ENCODE data around the gene MGLL.

The MGLL gene

DNA sequence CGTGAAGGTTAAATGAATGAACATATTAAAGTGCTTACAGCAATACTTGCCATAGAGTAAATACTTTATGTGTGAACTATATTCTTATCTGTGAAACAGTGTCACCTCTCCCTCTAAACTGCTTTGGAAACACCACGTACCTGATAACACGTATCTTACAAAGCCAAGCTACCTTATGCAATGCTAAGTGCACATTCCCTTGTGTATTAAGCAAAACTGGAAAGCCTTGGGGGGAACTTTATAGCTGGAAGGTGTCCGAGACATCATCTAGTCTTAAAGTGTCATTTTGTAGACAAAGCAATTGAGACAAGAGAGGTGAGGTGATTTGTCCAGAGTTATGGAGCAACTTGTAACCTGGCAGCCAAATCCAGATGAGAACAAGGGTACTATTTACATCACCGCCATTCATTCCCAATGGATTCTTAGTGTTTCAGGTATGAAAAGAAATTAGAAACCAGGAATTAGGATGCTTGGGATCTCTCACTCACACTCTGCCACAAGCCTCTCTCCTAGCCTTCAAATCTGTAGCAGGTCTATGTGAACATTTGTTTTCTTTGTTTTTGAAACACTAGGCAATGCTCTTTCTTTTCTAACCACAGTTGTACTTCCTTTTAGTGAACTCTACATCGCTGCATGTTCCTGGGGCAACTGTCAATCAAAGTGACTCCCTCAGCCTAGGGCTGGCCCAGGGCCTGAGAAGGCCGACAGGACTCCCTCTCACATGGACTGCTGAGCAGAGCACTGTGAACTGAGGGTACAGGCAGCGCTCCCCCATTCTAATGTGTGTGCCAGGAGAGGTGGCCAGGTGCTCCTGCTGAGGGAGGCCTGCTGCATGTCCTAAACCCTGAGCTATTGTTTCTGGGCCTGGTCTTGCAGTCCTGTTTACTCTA, 13.9 kb upstream of the MGLL start:
- DNase-seq = no peak
- intact Hi-C loops (cut with DNase I) = no loop called here

DNA sequence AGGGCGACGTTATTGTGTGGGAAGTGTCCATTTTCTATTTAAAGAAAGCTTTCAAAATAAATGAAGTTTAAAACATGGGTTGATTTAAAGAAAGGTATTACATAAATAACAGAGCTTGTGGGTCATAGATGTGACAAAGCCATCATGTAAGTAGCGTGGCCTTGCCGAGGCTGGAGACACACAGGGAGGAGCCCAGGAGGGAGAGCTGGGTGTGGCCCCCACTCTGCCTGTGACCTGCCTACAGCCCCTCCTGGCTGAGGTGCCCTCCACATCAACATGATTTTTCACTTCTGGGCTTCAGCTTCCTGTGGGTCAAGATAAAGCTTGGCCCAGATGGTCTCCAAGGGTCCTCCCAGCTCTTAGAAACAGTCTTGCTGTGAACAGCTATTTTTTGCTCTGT, 12.5 kb upstream of the MGLL start:
- DNase-seq = no peak
- intact Hi-C loops (cut with DNase I) = no loop called here

DNA sequence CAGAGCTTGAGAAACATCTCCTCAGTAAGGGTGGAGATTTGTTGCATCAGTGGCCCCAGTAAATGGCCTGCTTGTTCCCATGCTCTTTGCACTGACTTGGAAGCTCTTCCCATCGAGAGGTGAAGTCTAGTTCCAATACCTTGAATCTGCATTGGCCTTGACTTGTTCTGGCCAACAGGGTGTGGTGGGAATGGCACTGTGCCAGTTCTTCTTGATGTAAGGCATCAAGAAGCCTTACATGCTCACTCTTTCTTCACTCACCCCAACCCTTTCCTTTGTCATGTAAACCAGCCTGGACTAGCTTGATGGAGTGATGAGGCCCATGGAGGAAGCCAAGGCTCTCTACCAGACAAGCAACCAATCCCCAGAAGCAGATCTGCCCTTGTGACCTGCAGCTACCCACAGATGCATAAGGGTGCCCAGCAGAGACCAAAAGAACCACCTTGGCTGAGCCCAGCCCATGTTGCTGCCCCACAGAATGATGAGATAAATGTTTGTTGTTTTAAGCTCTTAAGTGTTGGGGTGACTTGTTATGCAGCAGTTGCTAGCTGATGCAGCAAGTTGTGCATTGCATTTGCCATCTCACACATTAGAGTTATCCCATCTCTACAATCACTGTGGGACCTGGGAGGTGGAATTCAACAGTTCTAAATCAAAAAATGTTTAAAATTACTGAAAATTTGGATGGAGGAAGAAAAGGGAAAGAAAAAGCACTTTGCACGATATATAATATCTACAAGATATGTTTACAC, 11.1 kb upstream of the MGLL start:
- DNase-seq = no peak
- intact Hi-C loops (cut with DNase I) = no loop called here

DNA sequence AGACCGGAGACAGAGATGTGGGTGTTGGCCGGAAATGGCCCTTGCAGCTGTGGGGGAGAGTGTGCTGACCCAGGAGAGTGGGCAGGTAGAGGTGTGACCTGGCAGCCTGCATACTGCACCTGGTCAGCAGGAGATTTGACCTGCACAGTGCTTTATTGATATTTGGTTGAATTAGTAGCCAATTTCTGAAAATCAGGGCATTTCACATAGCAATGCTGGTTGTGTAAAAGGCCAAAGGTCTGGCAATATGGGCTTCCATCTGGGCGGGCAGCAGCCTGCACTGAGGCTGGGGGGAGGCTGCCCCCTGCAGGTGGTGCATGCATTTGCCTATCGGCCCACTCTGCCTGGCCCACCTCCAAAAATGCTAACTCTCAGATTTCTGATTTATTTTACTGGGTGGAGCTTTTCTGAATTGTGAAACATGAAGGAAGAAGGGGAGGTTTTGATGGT, 9.4 kb upstream of the MGLL start:
- DNase-seq = no peak
- intact Hi-C loops (cut with DNase I) = no loop called here

DNA sequence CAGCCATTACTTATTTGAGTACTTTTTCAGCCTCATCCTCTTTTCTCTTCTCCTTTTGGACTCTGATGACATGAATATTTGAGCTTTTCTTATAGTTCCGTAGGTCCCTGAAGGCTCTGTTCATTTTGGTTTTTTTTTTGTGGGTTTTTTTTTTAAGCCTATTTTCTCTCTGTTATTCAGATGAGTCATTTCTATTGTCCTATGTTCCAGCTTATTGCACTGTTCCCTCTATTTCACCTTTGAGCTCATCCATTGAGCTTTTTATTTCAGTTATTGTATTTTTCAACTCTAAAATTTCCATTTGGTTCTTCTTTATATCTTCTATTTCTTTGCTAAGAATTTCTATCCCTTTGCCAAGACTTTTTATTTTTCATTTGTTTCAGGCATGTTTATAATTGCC, 7.2 kb upstream of the MGLL start:
- DNase-seq = no peak
- intact Hi-C loops (cut with DNase I) = loop anchor here (10.0 kb wide), 1 partner anchor 125 kb away; no protein-coding TSS in a partner anchor

DNA sequence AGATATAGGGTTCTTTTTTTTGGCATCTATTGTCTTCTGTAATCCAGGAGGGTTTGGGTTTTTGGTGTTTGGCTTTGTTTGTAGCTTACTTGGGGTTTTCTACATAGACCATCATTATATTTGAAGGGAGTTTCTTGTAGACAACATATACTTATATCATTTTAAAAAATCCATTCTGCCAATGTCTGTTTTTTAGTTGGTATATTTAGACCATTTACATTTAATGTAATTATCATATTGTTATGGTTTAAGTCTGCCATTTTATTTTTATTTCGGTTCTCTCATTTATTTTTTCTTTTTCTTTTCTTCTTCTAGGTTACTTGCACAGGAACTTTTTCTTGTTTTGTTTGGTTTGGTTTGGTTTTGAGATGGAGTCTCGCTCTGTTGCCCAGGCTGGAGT, 5.5 kb upstream of the MGLL start:
- intact Hi-C loops (cut with DNase I) = loop anchor here (10.0 kb wide), 1 partner anchor 127 kb away; no protein-coding TSS in a partner anchor
- DNase-seq = no peak

DNA sequence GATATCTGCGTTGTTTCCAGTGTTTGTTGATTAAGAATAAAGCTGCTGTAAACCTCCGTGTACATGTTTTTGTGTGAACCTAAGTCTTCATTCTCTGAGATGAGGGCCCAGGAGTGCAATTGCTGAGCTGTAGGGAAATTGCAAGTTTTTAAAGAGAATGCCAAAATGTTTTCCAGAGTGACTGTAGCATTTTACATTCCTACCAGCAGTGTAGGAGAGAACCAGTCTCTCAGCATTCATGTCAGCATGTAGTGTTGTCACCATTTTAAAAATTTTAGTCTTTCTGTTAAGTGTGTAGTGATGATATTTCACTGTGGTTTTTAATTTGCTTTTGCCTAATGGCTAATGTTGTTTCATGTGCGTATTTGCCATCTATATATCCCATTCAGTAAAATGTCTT, 3.4 kb upstream of the MGLL start:
- intact Hi-C loops (cut with DNase I) = loop anchor here (10.0 kb wide), 1 partner anchor 129 kb away; no protein-coding TSS in a partner anchor

DNA sequence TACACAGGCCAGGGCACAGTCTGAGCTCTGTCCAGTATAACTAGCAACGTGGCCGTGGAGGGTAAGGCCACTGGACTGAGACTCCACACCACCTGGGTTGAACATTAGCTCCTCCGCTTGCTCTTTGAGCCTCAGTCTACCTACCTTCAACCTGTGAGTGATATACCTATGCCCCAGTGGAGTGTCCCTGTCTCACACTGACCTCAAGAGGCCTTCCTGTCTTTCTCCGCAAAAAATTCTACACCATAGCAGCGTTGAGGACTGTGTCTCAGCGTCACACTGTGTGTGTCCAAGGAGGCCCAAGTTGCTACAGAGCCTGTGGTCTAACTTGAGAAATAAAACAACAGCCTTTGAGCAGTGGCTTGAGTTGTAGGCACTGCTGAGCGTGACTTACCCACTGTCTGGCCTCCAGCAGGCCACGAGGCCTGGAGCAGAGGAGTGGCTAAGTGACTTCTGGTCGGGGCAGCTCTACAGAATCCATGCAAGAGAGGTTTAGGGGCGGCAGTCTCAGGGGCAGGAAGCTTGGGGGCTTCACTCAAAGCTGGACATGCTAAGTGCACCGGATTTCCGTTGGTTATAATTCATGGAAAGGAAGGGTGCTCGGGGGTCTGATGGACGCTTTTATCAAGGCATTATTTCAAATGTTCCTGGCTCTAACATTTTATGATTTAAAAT, 2.0 kb upstream of the MGLL start:
- no peak for DNase-seq
- intact Hi-C loops (cut with DNase I) = loop anchor here (5.0 to 10.0 kb wide), 2 partner anchors 127 to 131 kb away; no protein-coding TSS in a partner anchor

More for the DNA sequence above, 3.4 kb upstream of the MGLL start:
- no peak for DNase-seq

DNA sequence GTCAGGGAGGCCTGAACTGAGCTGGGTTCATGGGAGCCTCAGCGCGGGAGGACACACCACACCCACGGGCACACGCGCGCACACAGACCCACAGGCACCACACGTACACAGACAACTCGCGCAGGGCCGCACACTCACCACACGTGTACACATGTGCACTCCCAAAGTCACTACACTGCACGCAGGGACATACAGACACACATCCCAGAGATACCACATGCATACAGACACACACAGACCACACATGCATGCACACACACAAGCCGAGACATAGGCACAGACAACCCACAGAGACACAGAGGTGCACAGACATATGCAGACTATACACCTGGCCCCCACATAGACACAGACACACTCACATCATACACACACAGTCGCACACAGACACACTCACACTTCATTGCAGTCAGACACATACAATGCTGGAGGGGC, 1.1 kb upstream of the MGLL start:
- intact Hi-C loops (cut with DNase I) = loop anchor here (5.0 to 10.0 kb wide), 2 partner anchors 126 to 131 kb away; no protein-coding TSS in a partner anchor
- no peak for DNase-seq

DNA sequence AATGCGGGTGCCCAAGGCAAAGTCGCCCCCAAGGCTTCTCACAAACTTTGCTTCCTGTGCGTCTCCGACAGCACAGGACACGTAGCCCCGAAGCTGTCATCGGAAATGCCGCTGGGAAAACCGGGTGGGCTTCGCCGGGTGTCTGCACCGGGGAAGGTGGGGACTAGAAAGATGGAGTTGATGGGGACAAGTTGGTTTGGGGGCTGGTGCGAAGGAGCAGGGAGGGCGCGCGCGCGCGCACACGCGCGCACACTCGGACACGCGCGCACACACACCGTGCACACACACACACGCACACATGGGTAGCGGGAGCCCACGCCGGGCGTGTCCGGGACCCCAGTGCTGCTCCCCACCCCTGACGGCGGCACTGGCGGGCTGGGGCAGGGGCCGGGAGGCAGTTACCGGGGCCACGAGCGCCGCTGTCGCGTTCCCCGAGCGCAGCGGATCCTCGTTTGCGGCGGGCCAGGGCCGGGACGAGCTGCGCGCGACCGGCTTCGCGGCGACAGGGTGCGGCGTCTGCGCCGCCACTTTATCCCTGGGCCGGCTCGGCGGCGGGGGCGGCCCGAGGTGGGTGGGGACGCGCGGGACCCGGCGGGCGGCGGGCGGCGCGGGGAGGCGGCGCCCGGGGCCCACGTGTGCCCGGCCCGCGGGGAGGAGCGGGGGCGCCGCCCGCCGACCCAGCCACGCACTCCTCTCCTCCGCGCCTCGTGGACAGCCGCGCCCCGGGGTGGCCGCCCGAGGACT, 539 bp upstream of the MGLL start:
- DNase-seq = peak in 9 of 10 donors; percentile 31 to 93 (median 53)

DNA sequence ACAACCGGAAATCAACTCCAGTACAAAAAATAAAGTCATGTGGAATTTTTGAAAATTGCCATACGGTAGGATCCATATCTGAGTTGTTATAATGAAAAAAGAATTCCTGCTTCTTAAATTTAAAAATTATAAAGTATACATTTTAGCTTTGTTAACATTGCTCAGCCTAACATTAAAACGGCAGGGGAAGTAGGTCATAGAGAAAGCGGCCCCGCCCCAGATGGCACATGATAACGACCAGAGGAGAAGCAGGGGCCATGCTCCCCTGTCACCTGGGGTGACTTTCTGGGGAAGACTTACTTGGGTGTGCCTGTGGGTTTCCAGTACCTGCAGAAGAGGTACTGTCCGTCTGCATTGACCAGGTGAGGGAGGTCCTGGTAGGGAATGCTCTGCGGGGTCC, 921 bp downstream of the MGLL start:
- intact Hi-C loops (cut with DNase I) = loop anchor here (5.0 to 10.0 kb wide), 2 partner anchors 124 to 133 kb away; no protein-coding TSS in a partner anchor
- DNase-seq = peak in 1 of 10 donors; percentile 67

More for the DNA sequence above, 539 bp upstream of the MGLL start:
- intact Hi-C loops (cut with DNase I) = loop anchor here (5.0 to 10.0 kb wide), 2 partner anchors 126 to 132 kb away; no protein-coding TSS in a partner anchor

DNA sequence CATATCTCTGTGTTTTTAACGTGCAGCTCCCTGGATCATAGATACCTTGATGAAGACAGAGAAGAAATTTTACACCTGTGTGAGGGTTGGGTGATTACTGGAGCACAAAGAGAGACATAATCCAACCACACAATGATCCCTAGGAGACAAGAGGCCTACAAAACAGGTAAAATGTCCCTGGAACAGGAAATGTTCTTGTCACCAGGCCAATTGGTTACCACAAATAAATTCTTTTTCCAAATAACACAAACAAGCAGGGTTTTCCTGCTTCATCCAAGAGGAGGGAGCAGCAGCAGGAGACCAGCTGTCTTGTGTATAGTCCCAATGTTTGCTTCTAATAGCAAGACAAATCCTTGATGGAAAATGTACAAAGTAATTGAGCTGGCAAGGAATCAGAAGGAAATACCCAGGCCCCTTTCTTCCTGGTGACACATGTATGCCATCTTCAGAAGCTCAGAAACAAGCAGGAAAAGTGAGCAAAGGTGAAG, 1.4 kb downstream of the MGLL start:
- intact Hi-C loops (cut with DNase I) = loop anchor here (5.0 to 10.0 kb wide), 2 partner anchors 124 to 134 kb away; no protein-coding TSS in a partner anchor
- no peak for DNase-seq

DNA sequence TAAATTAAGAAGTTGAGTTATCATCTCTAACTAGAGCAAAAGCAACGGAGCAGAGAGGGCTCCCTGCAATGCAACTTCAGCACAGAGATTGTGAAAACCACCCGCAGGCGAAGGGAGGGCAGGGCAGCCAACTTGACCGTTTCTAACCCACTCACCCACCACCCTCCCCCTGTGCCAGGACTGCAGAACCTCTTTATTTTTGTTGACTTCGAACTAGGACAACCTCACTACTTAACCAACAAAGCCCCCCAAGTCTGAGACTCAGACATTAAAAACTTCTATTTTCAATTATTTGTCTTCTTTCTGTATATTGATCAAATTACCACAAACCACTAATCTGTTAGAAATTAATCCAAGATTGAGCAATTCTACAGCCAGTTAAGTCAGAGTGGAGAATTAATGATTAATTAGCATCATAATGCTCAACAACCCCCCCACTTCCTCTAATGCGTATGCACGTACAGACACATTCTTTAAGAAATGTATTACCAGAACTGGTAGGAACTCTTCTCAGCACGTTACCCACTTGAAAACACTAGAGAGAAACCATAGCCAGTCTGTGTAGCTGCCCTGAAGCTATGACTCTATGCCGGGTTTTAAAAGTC, 2.0 kb downstream of the MGLL start:
- no peak for DNase-seq

DNA sequence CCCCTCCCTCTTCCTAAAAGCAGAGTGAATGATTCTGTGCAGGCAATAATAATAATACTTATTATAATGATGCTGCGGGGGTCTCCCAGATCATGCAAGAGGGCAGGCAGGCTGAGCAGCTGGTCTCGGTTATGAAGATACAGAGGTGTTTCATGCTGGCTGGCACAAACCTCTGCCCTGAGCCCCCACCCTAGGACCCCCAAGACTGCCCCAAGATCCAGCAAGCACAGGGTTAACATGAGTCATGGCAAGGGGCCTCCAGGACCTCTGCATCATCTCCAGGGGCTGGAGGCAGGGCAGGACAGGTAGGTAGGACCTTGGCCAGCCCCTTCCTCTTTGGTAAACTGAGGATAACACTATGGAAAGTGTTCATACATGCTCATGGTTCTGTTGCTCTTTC, 2.7 kb downstream of the MGLL start:
- intact Hi-C loops (cut with DNase I) = loop anchor here (5.0 to 10.0 kb wide), 2 partner anchors 122 to 135 kb away; no protein-coding TSS in a partner anchor
- no peak for DNase-seq

More for the DNA sequence above, 2.0 kb downstream of the MGLL start:
- intact Hi-C loops (cut with DNase I) = loop anchor here (5.0 to 10.0 kb wide), 2 partner anchors 123 to 134 kb away; no protein-coding TSS in a partner anchor

DNA sequence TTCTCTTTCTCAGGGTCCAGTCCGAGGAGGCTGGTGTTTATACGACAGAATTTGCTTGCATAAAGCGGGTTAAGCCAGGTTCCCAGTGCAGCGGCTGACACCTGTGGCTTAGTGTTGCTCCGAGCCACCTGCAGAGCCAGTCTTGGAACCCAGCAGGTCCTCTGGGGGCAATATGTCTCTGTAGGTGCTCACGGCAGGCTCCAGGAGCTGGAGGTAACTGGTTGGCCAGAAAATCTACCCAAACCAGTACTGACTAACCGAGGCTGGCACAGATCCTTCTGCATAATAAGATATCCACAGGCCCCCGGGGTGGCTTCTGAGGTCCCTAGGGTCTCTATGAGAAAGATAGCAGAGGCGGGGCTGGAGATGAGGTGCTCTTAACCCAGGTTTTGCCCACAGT, 3.2 kb downstream of the MGLL start:
- DNase-seq = no peak
- intact Hi-C loops (cut with DNase I) = no loop called here

DNA sequence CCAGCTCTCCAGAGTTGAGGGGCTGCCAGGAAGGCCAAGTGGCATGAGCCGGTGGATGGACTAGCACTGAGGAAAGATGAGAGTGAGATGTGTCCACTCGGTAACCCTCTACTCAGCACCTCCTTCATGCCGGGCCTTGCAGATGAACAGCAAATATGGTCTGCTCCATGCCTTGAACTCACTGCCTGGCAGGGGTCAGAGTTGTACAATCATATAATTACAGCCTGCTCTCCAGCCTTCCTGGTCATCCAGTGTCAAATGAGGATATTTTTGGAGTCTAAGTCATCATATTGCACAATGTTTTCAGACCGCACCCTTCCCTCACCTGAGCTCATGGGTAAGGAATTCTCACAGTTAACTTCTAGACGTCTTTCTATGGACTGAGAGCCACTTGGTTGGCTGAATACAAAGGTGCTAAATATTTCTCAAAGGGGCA, 4.9 kb downstream of the MGLL start:
- DNase-seq = peak in 1 of 10 donors; percentile 34

DNA sequence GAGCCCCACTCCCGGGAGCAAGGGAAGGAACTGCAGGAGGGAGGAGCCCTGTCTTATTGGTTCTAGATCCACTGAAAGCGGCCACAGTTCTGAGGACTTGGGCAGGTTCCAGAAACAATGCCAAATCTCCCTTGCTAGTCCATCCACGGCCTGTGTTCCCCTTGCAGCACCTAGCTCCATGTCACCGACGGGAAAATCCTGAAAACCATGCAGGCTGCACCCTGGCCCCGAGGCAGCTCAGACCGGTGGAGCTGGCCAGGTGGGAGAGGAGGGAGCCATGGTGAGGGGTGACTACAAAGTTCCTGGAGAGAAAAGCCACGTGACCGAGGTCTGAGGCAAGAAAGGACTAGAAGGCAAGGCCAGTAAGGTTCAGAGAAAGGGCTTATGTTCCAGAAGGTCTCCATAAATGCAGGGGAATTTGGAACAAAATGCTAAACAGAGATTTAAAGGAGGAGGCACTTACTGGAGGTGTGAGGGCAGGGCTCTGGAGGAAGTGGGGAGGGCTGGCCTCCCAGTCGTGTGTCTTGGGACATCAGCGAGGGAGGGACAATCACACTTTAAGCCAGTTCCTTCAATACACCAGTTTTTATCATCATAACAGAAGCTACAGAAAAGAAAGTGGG, 5.4 kb downstream of the MGLL start:
- DNase-seq = peak in 1 of 10 donors; percentile 38
- intact Hi-C loops (cut with DNase I) = no loop called here

More for the DNA sequence above, 4.9 kb downstream of the MGLL start:
- intact Hi-C loops (cut with DNase I) = no loop called here
